Nephron progenitor cell (in vitro differentiated cells): Measurements from ENCODE around the gene ADAMTS14.

Experiments
- DNase-seq: peaks from one replicate; pipeline ENCODE4 v3.0.0; 2021
- H3K27ac Mint-ChIP-seq: 2 replicates; pipeline ENCODE4 v1.8.0; 2021; ENCODE audit warnings: mild to moderate bottlenecking, moderate library complexity, mixed read lengths
- H3K27me3 Mint-ChIP-seq: 2 replicates; pipeline ENCODE4 v1.8.0; 2021; ENCODE audit warnings: mild to moderate bottlenecking, low read depth, mixed read lengths; ENCODE audit not compliant: poor library complexity
- H3K36me3 Mint-ChIP-seq: 2 replicates; pipeline ENCODE4 v1.8.0; 2021; ENCODE audit warnings: low read depth, mixed read lengths
- H3K4me1 Mint-ChIP-seq: 2 replicates; pipeline ENCODE4 v1.8.0; 2021; ENCODE audit warnings: mixed read lengths
- H3K4me3 Mint-ChIP-seq: 2 replicates; pipeline ENCODE4 v1.8.0; 2021; ENCODE audit warnings: mild to moderate bottlenecking, moderate library complexity, mixed read lengths
- H3K9me3 Mint-ChIP-seq: 2 replicates; pipeline ENCODE4 v1.8.0; 2021; ENCODE audit warnings: mild to moderate bottlenecking, moderate library complexity, mixed read lengths
- TF ChIP-seq, protein P1 (sequence below): fragments of 200-600 bp; sonication (generic); IDR thresholded peaks from 2 replicates; pipeline ENCODE4 v1.5.0; 2021; ENCODE audit warnings: antibody characterized with exemption

Gene ADAMTS14

DNA sequence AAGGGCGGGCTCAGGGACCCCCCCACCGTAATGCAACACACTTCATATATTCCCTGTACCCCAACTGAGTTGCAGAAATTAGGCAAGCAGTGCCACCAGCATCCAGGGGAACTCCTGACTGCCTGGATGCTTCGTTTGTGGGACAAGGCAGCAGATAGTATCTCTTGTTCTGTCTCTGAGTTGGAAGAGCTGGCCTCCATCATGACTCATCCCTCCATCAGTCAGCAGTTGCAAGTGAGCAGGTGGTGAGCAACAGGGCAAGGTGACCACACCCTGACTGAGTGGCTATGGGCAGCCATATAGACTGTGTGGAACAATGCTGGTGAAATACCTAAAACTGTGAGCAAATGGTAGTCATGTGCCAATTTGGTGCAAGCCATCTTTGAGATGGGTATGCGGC, 22.8 kb upstream of the ADAMTS14 start:
- H3K9me3 Mint-ChIP-seq = peaks cover 59% of the 10 kb centered on the region
- peaks cover 5% of the 10 kb centered on the region for H3K36me3 Mint-ChIP-seq
- no peak overlapping the region for H3K27ac Mint-ChIP-seq
- H3K4me3 Mint-ChIP-seq = no peak overlapping the region
- TF ChIP-seq, protein P1, sequence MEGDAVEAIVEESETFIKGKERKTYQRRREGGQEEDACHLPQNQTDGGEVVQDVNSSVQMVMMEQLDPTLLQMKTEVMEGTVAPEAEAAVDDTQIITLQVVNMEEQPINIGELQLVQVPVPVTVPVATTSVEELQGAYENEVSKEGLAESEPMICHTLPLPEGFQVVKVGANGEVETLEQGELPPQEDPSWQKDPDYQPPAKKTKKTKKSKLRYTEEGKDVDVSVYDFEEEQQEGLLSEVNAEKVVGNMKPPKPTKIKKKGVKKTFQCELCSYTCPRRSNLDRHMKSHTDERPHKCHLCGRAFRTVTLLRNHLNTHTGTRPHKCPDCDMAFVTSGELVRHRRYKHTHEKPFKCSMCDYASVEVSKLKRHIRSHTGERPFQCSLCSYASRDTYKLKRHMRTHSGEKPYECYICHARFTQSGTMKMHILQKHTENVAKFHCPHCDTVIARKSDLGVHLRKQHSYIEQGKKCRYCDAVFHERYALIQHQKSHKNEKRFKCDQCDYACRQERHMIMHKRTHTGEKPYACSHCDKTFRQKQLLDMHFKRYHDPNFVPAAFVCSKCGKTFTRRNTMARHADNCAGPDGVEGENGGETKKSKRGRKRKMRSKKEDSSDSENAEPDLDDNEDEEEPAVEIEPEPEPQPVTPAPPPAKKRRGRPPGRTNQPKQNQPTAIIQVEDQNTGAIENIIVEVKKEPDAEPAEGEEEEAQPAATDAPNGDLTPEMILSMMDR = no peak
- no peak for DNase-seq
- peaks cover 15% of the 10 kb centered on the region for H3K27me3 Mint-ChIP-seq
- H3K4me1 Mint-ChIP-seq = peaks cover 9% of the 10 kb centered on the region

DNA sequence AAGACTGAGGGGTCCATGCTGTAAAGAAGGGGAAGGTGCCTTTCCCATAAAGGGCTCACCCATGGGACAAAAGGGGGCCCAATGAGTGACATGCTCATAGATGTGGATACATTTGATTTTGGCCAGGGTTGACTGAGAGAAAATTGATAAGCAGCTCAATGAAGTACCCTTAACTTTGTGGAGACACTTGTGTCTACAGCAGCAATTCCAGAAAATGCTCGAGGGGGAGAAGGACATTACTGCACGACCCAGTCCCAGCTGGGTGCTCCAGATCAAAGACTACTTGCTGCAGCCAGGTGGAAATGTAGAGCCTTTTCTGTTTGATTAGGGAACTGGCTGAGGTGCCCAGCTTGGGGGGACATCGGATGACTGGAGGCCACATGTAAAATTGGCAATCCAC, 22.2 kb upstream of the ADAMTS14 start:
- H3K27me3 Mint-ChIP-seq = peaks cover 15% of the 10 kb centered on the region
- H3K27ac Mint-ChIP-seq = no peak overlapping the region

DNA sequence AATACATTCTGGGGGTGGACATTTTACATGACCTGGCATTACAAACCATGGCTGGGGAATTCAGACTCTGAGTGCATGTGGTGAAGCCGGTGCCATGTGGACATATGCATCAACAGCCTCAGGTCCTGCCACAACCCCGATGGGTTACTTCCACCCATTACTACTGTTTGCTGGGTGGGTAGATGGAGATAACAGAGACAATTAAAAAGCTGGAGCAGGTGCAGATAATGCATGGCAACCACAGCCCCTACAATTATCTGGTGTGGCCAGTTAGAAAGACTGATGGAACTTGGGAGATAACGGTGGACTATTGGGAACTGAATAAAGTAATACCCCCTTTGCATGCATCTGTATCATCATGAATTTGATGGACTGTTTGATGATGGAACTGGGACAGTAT, 21.6 kb upstream of the ADAMTS14 start:
- Mint-ChIP-seq H3K4me3 (no peak overlapping the region), H3K27me3 (peaks cover 15% of the 10 kb centered on the region), H3K27ac (no peak overlapping the region), H3K36me3 (peaks cover 5% of the 10 kb centered on the region), H3K9me3 (peaks cover 62% of the 10 kb centered on the region), H3K4me1 (peaks cover 1% of the 10 kb centered on the region)
- TF ChIP-seq, protein P1 = no peak
- DNase-seq = no peak

More for the DNA sequence above, 22.2 kb upstream of the ADAMTS14 start:
- Mint-ChIP-seq H3K4me1 (peaks cover 7% of the 10 kb centered on the region), H3K4me3 (no peak overlapping the region), H3K9me3 (peaks cover 59% of the 10 kb centered on the region), H3K36me3 (peaks cover 5% of the 10 kb centered on the region)
- TF ChIP-seq, protein P1 = no peak
- no peak for DNase-seq

DNA sequence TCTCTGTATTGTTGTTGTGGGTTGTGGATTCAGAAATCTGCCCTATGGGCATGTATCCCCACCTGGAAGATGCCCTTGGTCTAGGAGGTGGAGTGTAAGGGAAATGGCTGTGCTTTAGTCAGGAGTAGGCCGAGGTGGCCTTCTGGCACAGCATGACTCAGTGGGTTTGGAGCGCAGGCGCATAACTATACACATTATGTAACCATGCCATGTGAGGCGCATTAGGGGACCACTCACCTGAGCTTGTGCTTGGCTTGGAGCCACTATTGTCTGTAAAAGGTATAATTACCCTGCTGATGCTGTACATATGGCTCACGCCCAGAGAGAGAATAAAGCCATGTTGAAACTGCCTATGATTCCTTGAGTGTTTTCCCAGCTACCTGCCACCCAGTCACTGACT, 20.6 kb upstream of the ADAMTS14 start:
- peaks cover 5% of the 10 kb centered on the region for H3K36me3 Mint-ChIP-seq
- TF ChIP-seq, protein P1 = no peak
- no peak overlapping the region for H3K27ac Mint-ChIP-seq
- no peak overlapping the region for H3K4me3 Mint-ChIP-seq
- no peaks in the 10 kb centered on the region for H3K4me1 Mint-ChIP-seq
- H3K27me3 Mint-ChIP-seq = peaks cover 11% of the 10 kb centered on the region
- peaks cover 63% of the 10 kb centered on the region for H3K9me3 Mint-ChIP-seq
- DNase-seq = no peak

DNA sequence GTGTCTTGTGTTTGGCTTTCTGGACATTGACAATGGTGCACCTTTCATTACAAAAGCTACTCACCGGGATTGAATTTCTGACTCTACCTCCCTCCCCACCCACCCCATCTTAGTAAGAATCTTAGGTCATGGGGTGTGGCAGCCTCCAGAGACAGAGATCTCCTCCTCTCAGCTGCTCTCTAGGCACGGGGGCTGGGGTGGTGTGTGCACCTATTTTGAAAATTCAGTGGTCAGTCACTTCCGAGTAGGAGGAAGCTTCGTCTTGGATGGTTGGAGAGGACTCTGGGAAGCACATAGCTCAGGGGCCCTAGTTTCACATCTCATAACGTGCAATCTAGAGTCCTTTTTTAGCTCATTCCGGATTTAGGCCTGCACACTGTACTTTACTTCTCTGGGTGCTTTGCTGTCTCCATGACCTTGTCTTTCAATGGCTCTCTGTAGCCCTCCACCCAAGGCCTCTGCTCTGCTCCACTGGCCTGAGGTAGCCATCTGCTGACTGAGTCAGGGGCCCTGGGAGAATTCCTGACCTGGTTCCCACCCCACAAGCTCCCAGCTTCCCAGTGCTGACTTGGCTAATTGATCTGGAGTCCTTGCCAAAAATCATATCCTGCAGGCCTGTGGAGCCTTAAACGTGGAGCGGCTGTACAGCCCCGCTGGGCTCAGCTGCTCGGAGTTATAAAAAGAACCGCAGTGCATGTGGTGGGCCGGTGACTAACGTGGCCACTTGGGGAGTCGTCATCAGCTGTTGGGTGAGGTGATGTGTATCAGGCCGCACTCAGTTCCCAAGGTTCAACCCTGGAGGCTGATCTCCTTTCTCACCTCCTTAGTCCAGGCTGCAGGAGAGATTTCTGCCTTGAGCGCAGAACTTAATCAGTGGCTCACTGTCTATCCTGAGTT, 19.3 kb upstream of the ADAMTS14 start:
- no peak overlapping the region for H3K27ac Mint-ChIP-seq
- H3K4me1 Mint-ChIP-seq = no peaks in the 10 kb centered on the region
- H3K27me3 Mint-ChIP-seq = peaks cover 11% of the 10 kb centered on the region
- DNase-seq = no peak
- H3K36me3 Mint-ChIP-seq = peaks cover 6% of the 10 kb centered on the region
- H3K9me3 Mint-ChIP-seq = peaks cover 62% of the 10 kb centered on the region
- no peak overlapping the region for H3K4me3 Mint-ChIP-seq
- TF ChIP-seq, protein P1 = no peak

DNA sequence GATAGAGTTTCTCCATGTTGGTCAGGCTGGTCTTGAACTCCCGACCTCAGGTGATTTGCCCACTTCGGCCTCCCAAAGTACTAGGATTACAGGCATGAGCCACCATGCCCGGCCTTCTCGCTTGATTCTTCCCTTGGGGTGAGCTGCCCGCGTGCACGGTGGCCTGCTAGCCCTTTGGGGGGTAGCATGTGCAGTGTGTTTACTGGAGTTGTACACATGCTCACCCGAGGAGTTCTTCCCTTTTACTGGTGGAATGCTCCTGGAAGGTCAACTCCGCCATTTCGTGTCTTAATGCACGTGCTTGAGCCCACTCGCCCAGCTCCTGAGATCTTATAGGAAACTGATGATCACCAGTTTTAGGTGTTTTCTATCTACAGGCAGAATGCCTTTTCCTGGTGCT, 17.0 kb upstream of the ADAMTS14 start:
- Mint-ChIP-seq H3K4me1 (no peaks in the 10 kb centered on the region), H3K27ac (no peak overlapping the region), H3K9me3 (peaks cover 57% of the 10 kb centered on the region), H3K36me3 (peaks cover 9% of the 10 kb centered on the region), H3K4me3 (no peak overlapping the region), H3K27me3 (peaks cover 9% of the 10 kb centered on the region)
- TF ChIP-seq, protein P1 = no peak
- DNase-seq = no peak
